ENCODE measurements around the gene GRAMD1B.
A peak's percentile ranks its signal among the peaks of the same experiment; 100 is the strongest.
"Not testable (repeated sequence)": the region's sequence is repeated elsewhere in the genome, so short reads cannot be mapped to it uniquely, and the experiment has no call there.

GRAMD1B gene

GRCh38 chr11:123572791-123573190, 142.7 kb downstream of the GRAMD1B start:
- DNase-seq, result not testable (repeated sequence)

- DNase-seq, result peak in 1 of 2 experiments; percentile 42
These were observed 143.2 kb downstream of the GRAMD1B start for GRCh38 chr11:123573286-123573685.

GRCh38 chr11:123575441-123575840, 145.4 kb downstream of the GRAMD1B start:
- no peak for DNase-seq

GRCh38 chr11:123576082-123576481, 146.0 kb downstream of the GRAMD1B start:
- DNase-seq, result no peak

- DNase-seq, result no peak
These were observed 146.4 kb downstream of the GRAMD1B start for GRCh38 chr11:123576501-123576900.

GRCh38 chr11:123577081-123577598, 147.1 kb downstream of the GRAMD1B start:
- DNase-seq, result peak; percentile 40 to 80

GRCh38 chr11:123578778-123579481, 148.9 kb downstream of the GRAMD1B start:
- DNase-seq, result no peak

- DNase-seq, result no peak
These were observed 149.4 kb downstream of the GRAMD1B start for GRCh38 chr11:123579482-123579812.

GRCh38 chr11:123580137-123580536, 150.1 kb downstream of the GRAMD1B start:
- no peak for DNase-seq

- DNase-seq, result no peak
These were observed 150.6 kb downstream of the GRAMD1B start for GRCh38 chr11:123580557-123581275.

- no peak for DNase-seq
These were observed 151.8 kb downstream of the GRAMD1B start for GRCh38 chr11:123581651-123582399.

GRCh38 chr11:123582992-123583504, 153.0 kb downstream of the GRAMD1B start:
- DNase-seq, result no peak

GRCh38 chr11:123584186-123584585, 154.1 kb downstream of the GRAMD1B start:
- DNase-seq, result no peak

GRCh38 chr11:123584737-123585136, 154.7 kb downstream of the GRAMD1B start:
- DNase-seq, result no peak

GRCh38 chr11:123585206-123585605, 155.1 kb downstream of the GRAMD1B start:
- DNase-seq, result no peak

- DNase-seq, result no peak
These were observed 155.6 kb downstream of the GRAMD1B start for GRCh38 chr11:123585706-123586105.

- DNase-seq, result no peak
These were observed 156.5 kb downstream of the GRAMD1B start for GRCh38 chr11:123586568-123586967.

- DNase-seq, result no peak
These were observed 157.0 kb downstream of the GRAMD1B start for GRCh38 chr11:123587044-123587443.

GRCh38 chr11:123587559-123587958, 157.5 kb downstream of the GRAMD1B start:
- DNase-seq, result no peak

GRCh38 chr11:123588117-123588863, 158.2 kb downstream of the GRAMD1B start:
- DNase-seq, result no peak

- no peak for DNase-seq
These were observed 158.8 kb downstream of the GRAMD1B start for GRCh38 chr11:123588864-123589262.

GRCh38 chr11:123590296-123590912, 160.3 kb downstream of the GRAMD1B start:
- DNase-seq, result no peak

All from NCI-H446 (cell line).